ENCODE measurements around the gene ESF1. TPM values are rescaled to one million over a fixed set of nuclear protein-coding genes. Genes with fewer than 3 reads are reported as not detected.

The ESF1 gene
- total RNA-seq, 5 donors from 2014 or later (not counting 1 experiment from before 2014, with no cell fraction given) = 9.4 to 14.2 (median 12.2) TPM

GRCh38 chr20:13821876-13822275 is 37.2 kb upstream of the ESF1 start:
- DNase-seq = no peak
- no peak overlapping the region for H3K4me3 ChIP-seq (ENCODE audit: control insufficient read depth in 1 of 2, extremely low read depth in 1 of 2, low read length in 1 of 2)
- no peaks in the 10 kb centered on the region for H3K4me1 ChIP-seq (ENCODE audit: control insufficient read depth in 1 of 2, extremely low read depth in 1 of 2, insufficient read depth in 2 of 2, low read length in 2 of 2)
- H3K9me3 ChIP-seq = no peaks in the 10 kb centered on the region
- H3K36me3 ChIP-seq (ENCODE audit: control insufficient read depth in 2 of 2, extremely low read depth in 1 of 2, insufficient read depth in 1 of 2, low read length in 1 of 2) = peaks cover 0 to 9% of the 10 kb centered on the region in 2 donors
- Mint-ChIP-seq H3K27me3 (peaks cover 0 to 2% of the 10 kb centered on the region in 2 donors), H3K27ac (no peak overlapping the region), H3K4me3 (no peak overlapping the region), H3K4me1 (no peaks in the 10 kb centered on the region), H3K36me3 (peaks cover 11% of the 10 kb centered on the region), H3K9me3 (no peaks in the 10 kb centered on the region)
- 100% methylated on average over 6 of the region's 7 CpGs for WGBS (ENCODE audit: insufficient coverage)
- ATAC-seq (replicated peaks in 1 of 4) = no peak
- CTCF ChIA-PET = no interaction called here
- H3K27me3 ChIP-seq (replicated peaks in 1 of 2; ENCODE audit: control insufficient read depth in 2 of 2, extremely low read depth in 1 of 2, insufficient read depth in 2 of 2, low read length in 1 of 2) = no peaks in the 10 kb centered on the region
- POLR2A ChIA-PET = no interaction called here
- no peak overlapping the region for H3K27ac ChIP-seq (ENCODE audit: low read length)

DNA sequence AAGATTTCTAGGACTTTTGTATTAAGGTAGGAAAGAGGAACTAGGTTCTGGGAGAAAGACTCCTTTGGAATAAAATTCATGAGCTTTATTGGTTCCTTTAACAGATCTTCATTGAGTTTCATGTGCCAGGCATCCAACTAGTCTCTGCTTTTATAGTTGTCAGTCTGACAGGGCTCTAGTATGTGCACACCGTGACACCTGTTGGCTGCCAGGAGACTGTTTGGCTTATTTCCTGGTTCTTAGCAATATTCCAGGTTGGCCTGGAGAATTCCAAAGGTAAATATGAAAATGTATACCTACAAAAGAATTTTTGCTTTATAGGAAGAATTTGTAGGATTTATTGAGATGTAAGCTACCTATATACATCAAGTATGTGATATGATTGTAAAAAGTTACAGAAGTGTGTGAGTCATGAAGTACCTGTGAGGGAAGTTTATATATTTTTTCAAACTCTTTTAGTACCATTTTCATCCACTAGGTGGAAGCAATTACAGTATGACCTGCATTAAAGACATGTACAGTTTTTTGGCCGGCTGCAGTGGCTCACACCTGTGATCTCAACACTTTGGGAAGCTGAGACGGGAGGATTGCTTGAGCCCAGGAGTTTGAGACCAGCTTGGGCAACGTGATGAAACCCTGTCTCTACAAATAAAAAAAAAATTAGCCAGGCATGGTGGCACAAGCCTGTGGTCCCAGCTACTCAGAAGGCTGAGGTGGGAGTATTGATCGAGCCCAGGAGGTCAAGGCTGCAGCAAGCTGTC is 35.3 kb upstream of the ESF1 start:
- POLR2A ChIA-PET = no interaction called here
- H3K36me3 Mint-ChIP-seq = peaks cover 22% of the 10 kb centered on the region

GRCh38 chr20:13817342-13817741 is 32.6 kb upstream of the ESF1 start:
- CTCF ChIA-PET = no interaction called here
- Mint-ChIP-seq H3K27ac (peak overlapping the region; percentile 55 to 73), H3K9me3 (no peaks in the 10 kb centered on the region), H3K4me3 (no peak overlapping the region), H3K36me3 (peaks cover 34% of the 10 kb centered on the region), H3K4me1 (no peaks in the 10 kb centered on the region), H3K27me3 (no peaks in the 10 kb centered on the region)
- Histone ChIP-seq H3K36me3 (ENCODE audit: control insufficient read depth in 2 of 2, extremely low read depth in 1 of 2, insufficient read depth in 1 of 2, low read length in 1 of 2) (peaks cover 3 to 47% of the 10 kb centered on the region in 2 donors), H3K9me3 (no peaks in the 10 kb centered on the region), H3K27ac (ENCODE audit: low read length) (no peak overlapping the region), H3K27me3 (replicated peaks in 1 of 2; ENCODE audit: control insufficient read depth in 2 of 2, extremely low read depth in 1 of 2, insufficient read depth in 2 of 2, low read length in 1 of 2) (no peaks in the 10 kb centered on the region), H3K4me3 (ENCODE audit: control insufficient read depth in 1 of 2, extremely low read depth in 1 of 2, low read length in 1 of 2) (no peak overlapping the region), H3K4me1 (ENCODE audit: control insufficient read depth in 1 of 2, extremely low read depth in 1 of 2, insufficient read depth in 2 of 2, low read length in 2 of 2) (no peaks in the 10 kb centered on the region)
- POLR2A ChIA-PET = no interaction called here
- DNase-seq (no peak), ATAC-seq (replicated peaks in 1 of 4) (no peak)

More for the DNA sequence above, 35.3 kb upstream of the ESF1 start:
- no peaks in the 10 kb centered on the region for H3K27me3 Mint-ChIP-seq
- H3K4me1 Mint-ChIP-seq = no peaks in the 10 kb centered on the region
- H3K9me3 ChIP-seq = no peaks in the 10 kb centered on the region
- WGBS (ENCODE audit: insufficient coverage) = 60% methylated on average over 3 of the region's 5 CpGs
- peak overlapping the region in 1 of 2 donors; percentile 0 for H3K27ac Mint-ChIP-seq
- no peak overlapping the region for H3K4me3 Mint-ChIP-seq
- no peaks in the 10 kb centered on the region for H3K27me3 ChIP-seq (replicated peaks in 1 of 2; ENCODE audit: control insufficient read depth in 2 of 2, extremely low read depth in 1 of 2, insufficient read depth in 2 of 2, low read length in 1 of 2)
- no peak overlapping the region for H3K27ac ChIP-seq (ENCODE audit: low read length)
- H3K36me3 ChIP-seq (ENCODE audit: control insufficient read depth in 2 of 2, extremely low read depth in 1 of 2, insufficient read depth in 1 of 2, low read length in 1 of 2) = peaks cover 0 to 23% of the 10 kb centered on the region in 2 donors
- no peaks in the 10 kb centered on the region for H3K4me1 ChIP-seq (ENCODE audit: control insufficient read depth in 1 of 2, extremely low read depth in 1 of 2, insufficient read depth in 2 of 2, low read length in 2 of 2)
- H3K9me3 Mint-ChIP-seq = no peaks in the 10 kb centered on the region
- peak in 3 of 4 experiments; percentile 40 to 76 (median 62) for ATAC-seq (replicated peaks in 1 of 4)
- CTCF ChIA-PET = interaction anchor here (0.6 to 1.7 kb wide), 3 partner anchors 17 to 209 kb away, joined by 3 to 5 read pairs (median 3); no protein-coding TSS in a partner anchor
- H3K4me3 ChIP-seq (ENCODE audit: control insufficient read depth in 1 of 2, extremely low read depth in 1 of 2, low read length in 1 of 2) = no peak overlapping the region
- peak in 3 of 35 experiments; percentile 0 to 56 (median 1) for DNase-seq

GRCh38 chr20:13816757-13817156 is 32.0 kb upstream of the ESF1 start:
- no peak for ATAC-seq (replicated peaks in 1 of 4)
- H3K9me3 Mint-ChIP-seq = no peaks in the 10 kb centered on the region
- H3K27me3 Mint-ChIP-seq = no peaks in the 10 kb centered on the region
- DNase-seq = no peak
- H3K9me3 ChIP-seq = no peaks in the 10 kb centered on the region
- WGBS (ENCODE audit: insufficient coverage) = no CpG with 5 or more reads among the region's 3 CpGs
- H3K27me3 ChIP-seq (replicated peaks in 1 of 2; ENCODE audit: control insufficient read depth in 2 of 2, extremely low read depth in 1 of 2, insufficient read depth in 2 of 2, low read length in 1 of 2) = no peaks in the 10 kb centered on the region
- H3K4me1 ChIP-seq (ENCODE audit: control insufficient read depth in 1 of 2, extremely low read depth in 1 of 2, insufficient read depth in 2 of 2, low read length in 2 of 2) = no peaks in the 10 kb centered on the region
- peaks cover 3 to 52% of the 10 kb centered on the region in 2 donors for H3K36me3 ChIP-seq (ENCODE audit: control insufficient read depth in 2 of 2, extremely low read depth in 1 of 2, insufficient read depth in 1 of 2, low read length in 1 of 2)
- H3K36me3 Mint-ChIP-seq = peaks cover 37% of the 10 kb centered on the region
- no peak overlapping the region for H3K4me3 Mint-ChIP-seq
- no peaks in the 10 kb centered on the region for H3K4me1 Mint-ChIP-seq
- no peak overlapping the region for H3K4me3 ChIP-seq (ENCODE audit: control insufficient read depth in 1 of 2, extremely low read depth in 1 of 2, low read length in 1 of 2)
- no peak overlapping the region for H3K27ac Mint-ChIP-seq
- ChIA-PET CTCF (interaction anchor here in 1 of 2 donors (1.0 kb wide), 1 partner anchor 8 kb away, joined by 3 read pairs; no protein-coding TSS in a partner anchor), POLR2A (no interaction called here)
- H3K27ac ChIP-seq (ENCODE audit: low read length) = no peak overlapping the region

GRCh38 chr20:13814672-13815071 is 30.0 kb upstream of the ESF1 start:
- H3K4me3 Mint-ChIP-seq = no peak overlapping the region
- H3K9me3 Mint-ChIP-seq = no peaks in the 10 kb centered on the region
- ChIA-PET POLR2A (no interaction called here), CTCF (interaction anchor here in 1 of 2 donors (0.7 kb wide), 1 partner anchor 554 kb away, joined by 3 read pairs; no protein-coding TSS in a partner anchor)
- peaks cover 33% of the 10 kb centered on the region for H3K36me3 Mint-ChIP-seq
- no CpG with 5 or more reads among the region's 4 CpGs for WGBS (ENCODE audit: insufficient coverage)
- no peak for ATAC-seq (replicated peaks in 1 of 4)
- no peak for DNase-seq
- H3K9me3 ChIP-seq = no peaks in the 10 kb centered on the region
- H3K36me3 ChIP-seq (ENCODE audit: control insufficient read depth in 2 of 2, extremely low read depth in 1 of 2, insufficient read depth in 1 of 2, low read length in 1 of 2) = peaks cover 3 to 72% of the 10 kb centered on the region in 2 donors
- H3K4me1 ChIP-seq (ENCODE audit: control insufficient read depth in 1 of 2, extremely low read depth in 1 of 2, insufficient read depth in 2 of 2, low read length in 2 of 2) = no peaks in the 10 kb centered on the region
- no peak overlapping the region for H3K27ac Mint-ChIP-seq
- no peak overlapping the region for H3K27ac ChIP-seq (ENCODE audit: low read length)
- no peaks in the 10 kb centered on the region for H3K4me1 Mint-ChIP-seq
- no peaks in the 10 kb centered on the region for H3K27me3 Mint-ChIP-seq
- H3K27me3 ChIP-seq (replicated peaks in 1 of 2; ENCODE audit: control insufficient read depth in 2 of 2, extremely low read depth in 1 of 2, insufficient read depth in 2 of 2, low read length in 1 of 2) = no peaks in the 10 kb centered on the region
- H3K4me3 ChIP-seq (ENCODE audit: control insufficient read depth in 1 of 2, extremely low read depth in 1 of 2, low read length in 1 of 2) = no peak overlapping the region

GRCh38 chr20:13813910-13814309 is 29.2 kb upstream of the ESF1 start:
- H3K27me3 Mint-ChIP-seq = no peaks in the 10 kb centered on the region
- Histone ChIP-seq H3K36me3 (ENCODE audit: control insufficient read depth in 2 of 2, extremely low read depth in 1 of 2, insufficient read depth in 1 of 2, low read length in 1 of 2) (peaks cover 3 to 80% of the 10 kb centered on the region in 2 donors), H3K27ac (ENCODE audit: low read length) (no peak overlapping the region), H3K9me3 (no peaks in the 10 kb centered on the region), H3K4me3 (ENCODE audit: control insufficient read depth in 1 of 2, extremely low read depth in 1 of 2, low read length in 1 of 2) (no peak overlapping the region), H3K4me1 (ENCODE audit: control insufficient read depth in 1 of 2, extremely low read depth in 1 of 2, insufficient read depth in 2 of 2, low read length in 2 of 2) (no peaks in the 10 kb centered on the region), H3K27me3 (replicated peaks in 1 of 2; ENCODE audit: control insufficient read depth in 2 of 2, extremely low read depth in 1 of 2, insufficient read depth in 2 of 2, low read length in 1 of 2) (no peaks in the 10 kb centered on the region)
- ATAC-seq (replicated peaks in 1 of 4) (no peak), DNase-seq (no peak)
- H3K4me3 Mint-ChIP-seq = no peak overlapping the region
- H3K36me3 Mint-ChIP-seq = peaks cover 33% of the 10 kb centered on the region
- 100% methylated on average over 2 of the region's 3 CpGs for WGBS (ENCODE audit: insufficient coverage)
- H3K27ac Mint-ChIP-seq = peak overlapping the region in 1 of 2 donors; percentile 2
- H3K4me1 Mint-ChIP-seq = no peaks in the 10 kb centered on the region
- POLR2A ChIA-PET = interaction anchor here in 1 of 2 donors (0.6 to 0.7 kb wide), 2 partner anchors 30 to 354 kb away, joined by 3 to 5 read pairs; no protein-coding TSS in a partner anchor
- no peaks in the 10 kb centered on the region for H3K9me3 Mint-ChIP-seq
- CTCF ChIA-PET = interaction anchor here in 1 of 2 donors (0.7 kb wide), 1 partner anchor 553 kb away, joined by 3 read pairs; no protein-coding TSS in a partner anchor

Data from T-cell (primary cell).